SK-N-SH (cell line): ENCODE results near the gene FBXW8. TPM values are rescaled to one million over a fixed set of nuclear protein-coding genes. Genes with fewer than 3 reads are reported as not detected.

ENCODE experiments used
- CTCF ChIA-PET: fragments of 300-600, 350-600 bp; formaldehyde crosslinking; extraction: SDS; loops from one replicate; lab custom pipeline; 2021; lab: Yijun Ruan, JAX
- POLR2A ChIA-PET: fragments of 350-600 bp; sonication (Branson Sonifier 250); formaldehyde crosslinking; extraction: SDS; loops from one replicate; lab custom pipeline; 2020; ENCODE audit warnings: antibody characterized with exemption, inconsistent platforms; lab: Yijun Ruan, JAX
- DNase-seq: peaks from one replicate; pipeline ENCODE4 v3.0.0; 2012
- H2AFZ ChIP-seq: fragments of 200-600 bp; sonication (generic); 2 replicates; pipeline ENCODE4 v1.8.1; 2016; ENCODE audit warnings: antibody characterized with exemption, mild to moderate bottlenecking, low read depth
- H3F3A ChIP-seq: fragments of 200-600 bp; sonication (generic); replicated peaks from 2 replicates; pipeline ENCODE3; 2016; ENCODE audit warnings: antibody characterized with exemption, mild to moderate bottlenecking; ENCODE audit not compliant: insufficient read depth
- H3K27ac ChIP-seq, 2 experiments: fragments of 200-500 bp in 1 of 2; fragments of 200-600 bp in 1 of 2; sonication (Bioruptor generic) in 1 of 2; sonication (generic), shearing (Covaris generic) in 1 of 2; 2 replicates each; pipeline versions ENCODE4 v1.5.1 to v1.6.1; 2014 to 2016; ENCODE audit warnings: low read depth in 2 of 2, inconsistent platforms in 1 of 2, low read length in 1 of 2, mild to moderate bottlenecking in 1 of 2, mixed read lengths in 1 of 2
- H3K27me3 ChIP-seq: fragments of 200-600 bp; sonication (generic), shearing (Covaris generic); 2 replicates; pipeline ENCODE4 v1.6.1; 2016; ENCODE audit warnings: mixed run types; ENCODE audit not compliant: insufficient read depth
- H3K36me3 ChIP-seq, 2 experiments: fragments of 200-500 bp in 1 of 2; fragments of 200-600 bp in 1 of 2; sonication (Bioruptor generic) in 1 of 2; sonication (generic) in 1 of 2; replicated peaks in 1 of 2; 2 replicates each; pipeline versions ENCODE3 to v1.5.1; 2014 to 2016; ENCODE audit warnings: low read length in 1 of 2, mild to moderate bottlenecking in 1 of 2; ENCODE audit not compliant: insufficient read depth in 2 of 2, control insufficient read depth in 1 of 2
- H3K4me1 ChIP-seq, 2 experiments: fragments of 200-500 bp in 1 of 2; fragments of 200-600 bp in 1 of 2; sonication (Bioruptor generic) in 1 of 2; sonication (generic), shearing (Covaris generic) in 1 of 2; 2 replicates each; pipeline versions ENCODE4 v1.5.1 to v1.6.1; 2014 to 2016; ENCODE audit warnings: low read depth in 1 of 2, low read length in 1 of 2, mixed run types in 1 of 2; ENCODE audit not compliant: insufficient read depth in 2 of 2, control insufficient read depth in 1 of 2
- H3K4me2 ChIP-seq: fragments of 200-600 bp; sonication (generic), shearing (Covaris generic); 2 replicates; pipeline ENCODE4 v1.6.1; 2017; ENCODE audit warnings: mixed run types
- H3K4me3 ChIP-seq, 2 experiments: fragments of 200-500 bp in 1 of 2; fragments of 200-600 bp in 1 of 2; sonication (Bioruptor generic) in 1 of 2; sonication (generic), shearing (Covaris generic) in 1 of 2; 2 replicates each; pipeline versions ENCODE4 v1.5.1 to v1.8.1; 2014 to 2016; ENCODE audit warnings: low read depth in 2 of 2, inconsistent platforms in 1 of 2, low read length in 1 of 2, mild to moderate bottlenecking in 1 of 2, mixed read lengths in 1 of 2, moderate library complexity in 1 of 2
- H3K79me2 ChIP-seq: fragments of 200-600 bp; sonication (generic); 2 replicates; pipeline ENCODE4 v1.8.1; 2017; ENCODE audit warnings: mild to moderate bottlenecking; ENCODE audit not compliant: insufficient read depth
- H3K9ac ChIP-seq: fragments of 200-600 bp; sonication (generic); 2 replicates; pipeline ENCODE4 v1.6.1; 2017; ENCODE audit warnings: mixed run types
- H3K9me2 ChIP-seq: fragments of 200-600 bp; sonication (generic); 2 replicates; pipeline ENCODE4 v1.6.1; 2017; ENCODE audit warnings: mixed run types
- H3K9me3 ChIP-seq: fragments of 200-600 bp; sonication (generic); 2 replicates; pipeline ENCODE4 v1.6.1; 2017; ENCODE audit warnings: mixed run types, mild to moderate bottlenecking, moderate library complexity
- H4K20me1 ChIP-seq: fragments of 200-600 bp; sonication (generic); 2 replicates; pipeline ENCODE4 v1.6.1; 2017; ENCODE audit warnings: mild to moderate bottlenecking, mixed run types; ENCODE audit not compliant: insufficient read depth
- EP300 ChIP-seq, 2 experiments: IDR thresholded peaks; 2 replicates each; pipeline versions ENCODE4 v1.4.0 to v1.6.1; 2012; ENCODE audit warnings: borderline replicate concordance in 1 of 2, low read depth in 1 of 2, low read length in 1 of 2
- FOXJ3 ChIP-seq: sonication (generic); formaldehyde crosslinking; IDR thresholded peaks from 2 replicates; pipeline ENCODE4 v1.5.1; 2020; ENCODE audit warnings: mild to moderate bottlenecking, missing genetic modification reagents
- MXI1 ChIP-seq: IDR thresholded peaks from 2 replicates; pipeline ENCODE4 v1.6.1; 2012; ENCODE audit warnings: mild to moderate bottlenecking, low read depth, low read length, improper control_type of control experiment
- NFIC ChIP-seq: IDR thresholded peaks from 2 replicates; pipeline ENCODE4 v1.4.0; 2012; ENCODE audit warnings: borderline replicate concordance
- RCOR1 ChIP-seq: fragments of 150-350 bp; IDR thresholded peaks from 2 replicates; pipeline ENCODE4 v1.6.1; 2017; ENCODE audit warnings: antibody characterized with exemption, low read length
- TAF1 ChIP-seq: IDR thresholded peaks from 2 replicates; pipeline ENCODE4 v1.6.1; 2012; ENCODE audit warnings: low read depth, mild to moderate bottlenecking, low read length, moderate library complexity, borderline replicate concordance
- TCF12 ChIP-seq: IDR thresholded peaks from 2 replicates; pipeline ENCODE4 v1.4.0; 2012
- TEAD4 ChIP-seq: IDR thresholded peaks from 2 replicates; pipeline ENCODE4 v1.4.0; 2012; ENCODE audit warnings: mild to moderate bottlenecking, borderline replicate concordance; ENCODE audit not compliant: insufficient read depth
- USF1 ChIP-seq: IDR thresholded peaks from 2 replicates; pipeline ENCODE4 v1.4.0; 2012; ENCODE audit warnings: low read depth, borderline replicate concordance
- WGBS: methylation state at CpG from one replicate; pipeline ENCODE4 v1.1.6; 2017; ENCODE audit warnings: low lambda C conversion rate; 5-methylcytosine and 5-hydroxymethylcytosine counted together
- polyA plus RNA-seq, 3 experiments: library from polyadenylated mRNA; depleted of rRNA; stranded (reverse); fragments of >200 nt; gene quantifications; 2 replicates each; pipeline ENCODE4 v1.2.3, GENCODE V29; 2012
- TF ChIP-seq, protein P1 (sequence below): IDR thresholded peaks from 2 replicates; pipeline ENCODE4 v1.4.0; 2012; ENCODE audit warnings: low read depth

FBXW8 gene
- polyA plus RNA-seq, 1 of the 3 experiments (the other 2 are of a cell fraction) = 15.6 TPM

DNA sequence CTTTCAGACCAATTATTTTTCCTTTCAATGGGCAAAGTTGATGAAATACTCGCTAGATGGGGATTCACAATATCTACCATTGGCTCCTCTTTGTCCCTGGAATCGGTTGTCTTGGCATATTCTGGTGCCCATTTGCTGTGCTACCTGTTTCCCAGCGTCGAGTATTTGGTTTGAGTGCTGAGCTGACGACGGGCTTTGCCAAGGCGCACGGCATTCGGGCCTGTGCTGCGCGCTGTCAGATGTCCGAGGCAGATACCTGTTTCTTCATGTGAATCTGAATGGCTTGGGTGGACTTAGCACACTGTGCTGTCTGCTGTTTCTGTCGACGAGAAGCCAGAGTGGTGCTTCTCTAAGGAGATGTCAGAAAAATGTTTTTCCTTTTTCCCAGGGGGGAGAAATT lies 107.5 kb downstream of the FBXW8 start:
- Histone ChIP-seq H3F3A (peaks cover 5% of the 10 kb centered on the region), H3K36me3 (peaks cover 34 to 75% of the 10 kb centered on the region in 2 experiments), H2AFZ (no peak overlapping the region), H3K27me3 (no peaks in the 10 kb centered on the region), H3K4me1 (peaks cover 0 to 12% of the 10 kb centered on the region in 2 experiments; a peak in 1 of 4 replicates), H3K4me2 (no peak overlapping the region), H3K9me3 (no peaks in the 10 kb centered on the region), H4K20me1 (no peaks in the 10 kb centered on the region), H3K9me2 (no peaks in the 10 kb centered on the region), H3K9ac (no peak overlapping the region), H3K4me3 (no peak overlapping the region), H3K27ac (no peak overlapping the region), H3K79me2 (peaks cover 7% of the 10 kb centered on the region; the same call in 1 of the 2 replicates)
- ChIA-PET CTCF (interaction anchor here (1.0 kb wide), 1 partner anchor 10 kb away, joined by 3 read pairs; no protein-coding TSS in a partner anchor), POLR2A (no interaction called here)
- DNase-seq = no peak
- 95% methylated on average over 13 of the region's 14 CpGs for WGBS
- TF ChIP-seq MXI1 = no peak
- TF ChIP-seq RCOR1 = no peak
- no peak for TF ChIP-seq TCF12
- TF ChIP-seq FOXJ3 (CRISPR knock-in tag) = no peak

GRCh38 chr12:117018685-117019084 lies 107.9 kb downstream of the FBXW8 start:
- no peaks in the 10 kb centered on the region for H4K20me1 ChIP-seq
- H3K4me2 ChIP-seq = no peak overlapping the region
- no peaks in the 10 kb centered on the region for H3K9me2 ChIP-seq
- no peak for DNase-seq
- WGBS = 100% methylated on average over 3 of the region's 3 CpGs
- H3K79me2 ChIP-seq = peaks cover 7% of the 10 kb centered on the region; the same call in 1 of the 2 replicates
- H3K9me3 ChIP-seq = no peaks in the 10 kb centered on the region
- CTCF ChIA-PET = interaction anchor here (1.0 kb wide), 1 partner anchor 10 kb away, joined by 3 read pairs; no protein-coding TSS in a partner anchor
- peaks cover 31 to 76% of the 10 kb centered on the region in 2 experiments for H3K36me3 ChIP-seq
- POLR2A ChIA-PET = no interaction called here
- no peaks in the 10 kb centered on the region for H3K27me3 ChIP-seq
- H3K27ac ChIP-seq = no peak overlapping the region
- H3K9ac ChIP-seq = no peak overlapping the region
- H2AFZ ChIP-seq = no peak overlapping the region
- H3K4me1 ChIP-seq = peaks cover 0 to 12% of the 10 kb centered on the region in 2 experiments; a peak in 1 of 4 replicates
- H3K4me3 ChIP-seq = no peak overlapping the region
- H3F3A ChIP-seq = peaks cover 3% of the 10 kb centered on the region
- TF ChIP-seq TEAD4 = no peak

- H3K27me3 ChIP-seq = no peaks in the 10 kb centered on the region
- H4K20me1 ChIP-seq = no peaks in the 10 kb centered on the region
- H3K79me2 ChIP-seq = peaks cover 7% of the 10 kb centered on the region; the same call in 1 of the 2 replicates
- H3K4me3 ChIP-seq = no peak overlapping the region
- no peaks in the 10 kb centered on the region for H3F3A ChIP-seq
- H3K9ac ChIP-seq = no peak overlapping the region
- no peak overlapping the region for H3K4me2 ChIP-seq
- no peaks in the 10 kb centered on the region for H3K9me2 ChIP-seq
- DNase-seq = no peak
- no peak for TF ChIP-seq TEAD4
- no peak for TF ChIP-seq EP300 (IDR thresholded peaks at IDR 0.05; ENCODE audit: borderline replicate concordance in 1 of 2, low read depth in 1 of 2, low read length in 1 of 2)
- TF ChIP-seq NFIC = no peak
- TF ChIP-seq USF1 = no peak
- TF ChIP-seq, protein P1, sequence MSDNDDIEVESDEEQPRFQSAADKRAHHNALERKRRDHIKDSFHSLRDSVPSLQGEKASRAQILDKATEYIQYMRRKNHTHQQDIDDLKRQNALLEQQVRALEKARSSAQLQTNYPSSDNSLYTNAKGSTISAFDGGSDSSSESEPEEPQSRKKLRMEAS = no peak
- TF ChIP-seq TAF1 = no peak
- H3K9me3 ChIP-seq = no peaks in the 10 kb centered on the region
- ChIA-PET CTCF (interaction anchor here (1.2 kb wide), 1 partner anchor 100 kb away, joined by 3 read pairs; no protein-coding TSS in a partner anchor), POLR2A (no interaction called here)
- H3K27ac ChIP-seq = no peak overlapping the region
- peaks cover 0 to 12% of the 10 kb centered on the region in 2 experiments; a peak in 1 of 4 replicates for H3K4me1 ChIP-seq
- 99% methylated on average over 12 of the region's 12 CpGs for WGBS
- peaks cover 22 to 77% of the 10 kb centered on the region in 2 experiments for H3K36me3 ChIP-seq
- H2AFZ ChIP-seq = no peak overlapping the region
These were observed 109.1 kb downstream of the FBXW8 start for GRCh38 chr12:117019866-117020265.
